CD14-positive monocyte (primary cell): ENCODE data around the gene ZC3H12C. TPM values are rescaled to one million over a fixed set of nuclear protein-coding genes. Genes with fewer than 3 reads are reported as not detected.

Source experiments
- DNase-seq, 3 donors: peaks; one replicate each; pipeline ENCODE4 v3.0.0-alpha.2; 2011 to 2022
- H2AFZ ChIP-seq: 2 replicates; pipeline ENCODE4 v1.6.0; 2012; ENCODE audit warnings: mild to moderate bottlenecking, low read depth, low read length, inconsistent platforms; ENCODE audit not compliant: insufficient read depth, poor library complexity, severe bottlenecking
- H3K27ac ChIP-seq, 2 donors: 1 replicate in 1 of 2; 2 replicates in 1 of 2; pipeline ENCODE4 v1.5.1; 2012 to 2013; ENCODE audit warnings: low read length in 2 of 2, control low read depth in 1 of 2, inconsistent platforms in 1 of 2, low read depth in 1 of 2, mild to moderate bottlenecking in 1 of 2
- H3K27me3 ChIP-seq, 2 donors: one replicate each; pipeline versions ENCODE4 v1.6.0 to v1.6.1; 2011 to 2013; ENCODE audit warnings: low read length in 2 of 2; ENCODE audit not compliant: control insufficient read depth in 2 of 2, insufficient read depth in 2 of 2
- H3K36me3 ChIP-seq, 2 donors: replicated peaks in 1 of 2; 1 replicate in 1 of 2; 2 replicates in 1 of 2; pipeline versions ENCODE4 v1.5.1 to v1.6.1; 2012 to 2013; ENCODE audit warnings: low read length in 2 of 2, control low read depth in 1 of 2, inconsistent platforms in 1 of 2, mild to moderate bottlenecking in 1 of 2; ENCODE audit not compliant: insufficient read depth in 2 of 2, control insufficient read depth in 1 of 2
- H3K4me1 ChIP-seq, 2 donors: 1 replicate in 1 of 2; 2 replicates in 1 of 2; pipeline versions ENCODE4 v1.5.1 to v1.6.1; 2012 to 2013; ENCODE audit warnings: low read length in 2 of 2, control low read depth in 1 of 2, inconsistent platforms in 1 of 2, mild to moderate bottlenecking in 1 of 2, moderate library complexity in 1 of 2; ENCODE audit not compliant: insufficient read depth in 2 of 2, control insufficient read depth in 1 of 2
- H3K4me2 ChIP-seq: replicated peaks from 2 replicates; pipeline ENCODE3; 2012; ENCODE audit warnings: low read length, moderate library complexity, mild to moderate bottlenecking; ENCODE audit not compliant: poor library complexity, severe bottlenecking; ENCODE audit errors: extremely low read depth
- H3K4me3 ChIP-seq, 3 experiments: fragments of 200-600 bp in 1 of 3; sonication (generic) in 1 of 3; replicated peaks in 1 of 3; 1 replicate in 2 of 3; 2 replicates in 1 of 3; pipeline ENCODE4 v1.5.1; 2011 to 2013; ENCODE audit warnings: low read length in 3 of 3, mild to moderate bottlenecking in 3 of 3, control low read depth in 2 of 3, low read depth in 2 of 3, inconsistent platforms in 1 of 3, moderate library complexity in 1 of 3
- H3K79me2 ChIP-seq: 2 replicates; pipeline ENCODE4 v1.6.0; 2012; ENCODE audit warnings: mild to moderate bottlenecking, control low read depth, inconsistent platforms, low read length, moderate library complexity; ENCODE audit not compliant: insufficient read depth
- H3K9ac ChIP-seq: 2 replicates; pipeline ENCODE4 v1.6.0; 2017; ENCODE audit warnings: low read length, mild to moderate bottlenecking; ENCODE audit not compliant: insufficient read depth, poor library complexity, severe bottlenecking
- H3K9me3 ChIP-seq, 2 donors: replicated peaks in 1 of 2; 1 replicate in 1 of 2; 2 replicates in 1 of 2; pipeline versions ENCODE4 v1.5.1 to v1.6.1; 2012 to 2013; ENCODE audit warnings: low read length in 2 of 2, control low read depth in 1 of 2; ENCODE audit not compliant: control insufficient read depth in 1 of 2, insufficient read depth in 1 of 2
- H4K20me1 ChIP-seq: 2 replicates; pipeline ENCODE4 v1.6.0; 2012; ENCODE audit warnings: mild to moderate bottlenecking, low read length, control low read depth, moderate library complexity; ENCODE audit not compliant: insufficient read depth
- H3K27ac Mint-ChIP-seq, 7 donors: one replicate each; pipeline ENCODE4 v1.8.0; 2020; ENCODE audit warnings: mild to moderate bottlenecking in 7 of 7, mixed read lengths in 7 of 7, moderate library complexity in 6 of 7, inconsistent platforms in 2 of 7
- H3K27me3 Mint-ChIP-seq, 3 donors: one replicate each; pipeline ENCODE4 v1.8.0; 2021 to 2022; ENCODE audit warnings: low read depth in 3 of 3, mild to moderate bottlenecking in 3 of 3, mixed read lengths in 3 of 3, moderate library complexity in 3 of 3, inconsistent platforms in 1 of 3
- H3K36me3 Mint-ChIP-seq, 2 donors: one replicate each; pipeline ENCODE4 v1.8.0; 2020; ENCODE audit warnings: mixed read lengths in 2 of 2, inconsistent platforms in 1 of 2, mild to moderate bottlenecking in 1 of 2
- H3K4me1 Mint-ChIP-seq: one replicate; pipeline ENCODE4 v1.8.0; 2020; ENCODE audit warnings: mild to moderate bottlenecking, mixed read lengths
- H3K4me3 Mint-ChIP-seq, 2 donors: one replicate each; pipeline ENCODE4 v1.8.0; 2020; ENCODE audit warnings: mild to moderate bottlenecking in 2 of 2, mixed read lengths in 2 of 2, moderate library complexity in 1 of 2
- H3K9me3 Mint-ChIP-seq, 7 donors: one replicate each; pipeline ENCODE4 v1.8.0; 2020 to 2022; ENCODE audit warnings: mixed read lengths in 7 of 7, mild to moderate bottlenecking in 6 of 7, moderate library complexity in 6 of 7, inconsistent platforms in 2 of 7
- WGBS: methylation state at CpG from one replicate; pipeline ENCODE4 v1.1.5; 2013; ENCODE audit warnings: missing lambda C conversion rate; ENCODE audit not compliant: insufficient coverage; 5-methylcytosine and 5-hydroxymethylcytosine counted together
- intact Hi-C, 2 donors: fragments of 100-400 bp; cut with micrococcal nuclease; formaldehyde crosslinking; loops; one replicate each; pipeline versions ENCODE4 v1.15.0 to v1.15.1; 2023
- polyA plus RNA-seq, 3 donors: library from polyadenylated mRNA; depleted of rRNA in 1 of 3; unstranded in 2 of 3; stranded (reverse) in 1 of 3; fragments of 300-500 nt in 2 of 3; fragments of >200 nt in 1 of 3; fragmentation: Illumina TruSeq in 2 of 3; gene quantifications; 1 replicate in 2 of 3; 2 replicates in 1 of 3; pipeline ENCODE4 v1.2.3, GENCODE V29; 2012 to 2021
- TF ChIP-seq, protein P1 (sequence below): fragments of 200-600 bp; IDR thresholded peaks from one replicate; pipeline ENCODE4 v1.8.0; 2022; ENCODE audit warnings: antibody characterized with exemption, mild to moderate bottlenecking

ZC3H12C gene
- polyA plus RNA-seq, 3 donors, result 0.47 to 2.6 (median 0.73) TPM

- H3K9me3 Mint-ChIP-seq, result peaks cover 0 to 2% (median 0%) of the 10 kb centered on the region in 7 donors
- DNase-seq, result peak; percentile 33 to 54 (median 38)
- no peaks in the 10 kb centered on the region for H3K9me3 ChIP-seq
- no peaks in the 10 kb centered on the region for H3K79me2 ChIP-seq
- H3K4me2 ChIP-seq, result peak overlapping the region; percentile 43
- H3K4me1 ChIP-seq, result peaks cover 7% of the 10 kb centered on the region in 2 donors
- H3K4me3 ChIP-seq, result no peak overlapping the region
- H3K36me3 ChIP-seq, result no peaks in the 10 kb centered on the region
- intact Hi-C loops, result no loop called here
- H3K27ac Mint-ChIP-seq, result no peak overlapping the region
- WGBS, result 7% methylated on average over 6 of the region's 14 CpGs
- peaks cover 5 to 6% (median 5%) of the 10 kb centered on the region in 3 donors for H3K27me3 Mint-ChIP-seq
- H3K4me1 Mint-ChIP-seq, result peaks cover 8% of the 10 kb centered on the region
- H3K27ac ChIP-seq, result no peak overlapping the region
- H3K27me3 ChIP-seq, result no peaks in the 10 kb centered on the region
- TF ChIP-seq, protein P1, sequence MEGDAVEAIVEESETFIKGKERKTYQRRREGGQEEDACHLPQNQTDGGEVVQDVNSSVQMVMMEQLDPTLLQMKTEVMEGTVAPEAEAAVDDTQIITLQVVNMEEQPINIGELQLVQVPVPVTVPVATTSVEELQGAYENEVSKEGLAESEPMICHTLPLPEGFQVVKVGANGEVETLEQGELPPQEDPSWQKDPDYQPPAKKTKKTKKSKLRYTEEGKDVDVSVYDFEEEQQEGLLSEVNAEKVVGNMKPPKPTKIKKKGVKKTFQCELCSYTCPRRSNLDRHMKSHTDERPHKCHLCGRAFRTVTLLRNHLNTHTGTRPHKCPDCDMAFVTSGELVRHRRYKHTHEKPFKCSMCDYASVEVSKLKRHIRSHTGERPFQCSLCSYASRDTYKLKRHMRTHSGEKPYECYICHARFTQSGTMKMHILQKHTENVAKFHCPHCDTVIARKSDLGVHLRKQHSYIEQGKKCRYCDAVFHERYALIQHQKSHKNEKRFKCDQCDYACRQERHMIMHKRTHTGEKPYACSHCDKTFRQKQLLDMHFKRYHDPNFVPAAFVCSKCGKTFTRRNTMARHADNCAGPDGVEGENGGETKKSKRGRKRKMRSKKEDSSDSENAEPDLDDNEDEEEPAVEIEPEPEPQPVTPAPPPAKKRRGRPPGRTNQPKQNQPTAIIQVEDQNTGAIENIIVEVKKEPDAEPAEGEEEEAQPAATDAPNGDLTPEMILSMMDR, result peak; percentile 88
- H2AFZ ChIP-seq, result no peak overlapping the region
- H4K20me1 ChIP-seq, result no peaks in the 10 kb centered on the region
- H3K9ac ChIP-seq, result no peak overlapping the region
- peaks cover 0 to 4% of the 10 kb centered on the region in 2 donors for H3K36me3 Mint-ChIP-seq
- peak overlapping the region; percentile 59 to 63 for H3K4me3 Mint-ChIP-seq
Observed at GRCh38 chr11:110173811-110174644, 80.8 kb downstream of the ZC3H12C start.

- TF ChIP-seq, protein P1, result no peak
- no peaks in the 10 kb centered on the region for H3K79me2 ChIP-seq
- H3K36me3 Mint-ChIP-seq, result no peaks in the 10 kb centered on the region
- no peak overlapping the region for H3K27ac Mint-ChIP-seq
- H3K9ac ChIP-seq, result no peak overlapping the region
- peaks cover 8% of the 10 kb centered on the region for H3K4me1 Mint-ChIP-seq
- no peaks in the 10 kb centered on the region for H3K36me3 ChIP-seq
- peaks cover 5 to 6% (median 5%) of the 10 kb centered on the region in 3 donors for H3K27me3 Mint-ChIP-seq
- intact Hi-C loops, result no loop called here
- 80% methylated on average over 2 of the region's 6 CpGs for WGBS
- H3K9me3 ChIP-seq, result no peaks in the 10 kb centered on the region
- peaks cover 7% of the 10 kb centered on the region in 2 donors for H3K4me1 ChIP-seq
- H3K4me3 Mint-ChIP-seq, result no peak overlapping the region
- H3K27me3 ChIP-seq, result no peaks in the 10 kb centered on the region
- H4K20me1 ChIP-seq, result no peaks in the 10 kb centered on the region
- no peak overlapping the region for H2AFZ ChIP-seq
- no peak for DNase-seq
- H3K4me3 ChIP-seq, result no peak overlapping the region
- no peak overlapping the region for H3K4me2 ChIP-seq
- peaks cover 0 to 2% (median 0%) of the 10 kb centered on the region in 7 donors for H3K9me3 Mint-ChIP-seq
- no peak overlapping the region for H3K27ac ChIP-seq
Observed at GRCh38 chr11:110174645-110175310, 81.6 kb downstream of the ZC3H12C start.
